ENCODE results near the gene USP20.

The USP20 gene

GRCh38 chr9:129857207-129857606 is 21.9 kb downstream of the USP20 start:
- no peak for DNase-seq (ENCODE audit: low spot score)

- no peak for DNase-seq (ENCODE audit: low spot score)
These were observed 23.1 kb downstream of the USP20 start for GRCh38 chr9:129858167-129858962.

GRCh38 chr9:129860653-129861446 is 25.6 kb downstream of the USP20 start:
- no peak for DNase-seq (ENCODE audit: low spot score)

- no peak for DNase-seq (ENCODE audit: low spot score)
These were observed 26.2 kb downstream of the USP20 start for GRCh38 chr9:129861447-129861827.

GRCh38 chr9:129863059-129863690 is 27.9 kb downstream of the USP20 start:
- DNase-seq (ENCODE audit: low spot score), result no peak

GRCh38 chr9:129864991-129865647 is 29.9 kb downstream of the USP20 start:
- no peak for DNase-seq (ENCODE audit: low spot score)

- DNase-seq (ENCODE audit: low spot score), result no peak
These were observed 30.5 kb downstream of the USP20 start for GRCh38 chr9:129865668-129866320.

- no peak for DNase-seq (ENCODE audit: low spot score)
These were observed 31.3 kb downstream of the USP20 start for GRCh38 chr9:129866394-129867135.

GRCh38 chr9:129867136-129868022 is 32.1 kb downstream of the USP20 start:
- DNase-seq (ENCODE audit: low spot score), result no peak

GRCh38 chr9:129868023-129868871 is 33.0 kb downstream of the USP20 start:
- no peak for DNase-seq (ENCODE audit: low spot score)

- no peak for DNase-seq (ENCODE audit: low spot score)
These were observed 33.7 kb downstream of the USP20 start for GRCh38 chr9:129868872-129869486.

- DNase-seq (ENCODE audit: low spot score), result no peak
These were observed 34.6 kb downstream of the USP20 start for GRCh38 chr9:129869585-129870501.

- DNase-seq (ENCODE audit: low spot score), result no peak
These were observed 35.8 kb downstream of the USP20 start for GRCh38 chr9:129871046-129871445.

GRCh38 chr9:129873563-129874190 is 38.4 kb downstream of the USP20 start:
- no peak for DNase-seq (ENCODE audit: low spot score)

- no peak for DNase-seq (ENCODE audit: low spot score)
These were observed 39.2 kb downstream of the USP20 start for GRCh38 chr9:129874261-129875101.

GRCh38 chr9:129875181-129875611 is 39.9 kb downstream of the USP20 start:
- DNase-seq (ENCODE audit: low spot score), result no peak
